Endothelial cell of umbilical vein (primary cell): ENCODE results near the gene SCFD1.

Experiments
- EZH2 ChIP-seq: IDR thresholded peaks from 2 replicates; pipeline ENCODE4 v1.6.1; 2012; ENCODE audit warnings: borderline replicate concordance, low read depth, mild to moderate bottlenecking, moderate library complexity, low read length, inconsistent platforms; ENCODE audit not compliant: severe bottlenecking
- GATA2 ChIP-seq: IDR thresholded peaks from 2 replicates; pipeline ENCODE4 v1.7.0; 2011; ENCODE audit warnings: low read depth, mild to moderate bottlenecking, moderate library complexity, mixed read lengths, low read length; ENCODE audit not compliant: insufficient read length, insufficient read depth
- MYC ChIP-seq: IDR thresholded peaks from one replicate; pipeline ENCODE4 v1.6.1; 2011; ENCODE audit warnings: mild to moderate bottlenecking, low read depth, low read length
- POLR2A ChIP-seq: IDR thresholded peaks from 2 replicates; pipeline ENCODE4 v1.6.1; 2012; ENCODE audit warnings: low read depth, mild to moderate bottlenecking, control low read depth, low read length
- POLR2AphosphoS5 ChIP-seq: IDR thresholded peaks from 2 replicates; pipeline ENCODE4 v1.6.1; 2012; ENCODE audit warnings: low read depth, mild to moderate bottlenecking, control low read depth, low read length, moderate library complexity; ENCODE audit not compliant: insufficient read depth
- TF ChIP-seq, protein P1 (sequence below), 2 donors: IDR thresholded peaks; 1 replicate in 1 of 2; 2 replicates in 1 of 2; pipeline ENCODE4 v1.5.1; 2011; ENCODE audit warnings: low read length in 2 of 2, mild to moderate bottlenecking in 2 of 2, moderate library complexity in 2 of 2, control low read depth in 1 of 2, inconsistent platforms in 1 of 2, low read depth in 1 of 2; ENCODE audit not compliant: insufficient read depth in 1 of 2; ENCODE audit errors: extremely low read depth in 1 of 2

DNA sequence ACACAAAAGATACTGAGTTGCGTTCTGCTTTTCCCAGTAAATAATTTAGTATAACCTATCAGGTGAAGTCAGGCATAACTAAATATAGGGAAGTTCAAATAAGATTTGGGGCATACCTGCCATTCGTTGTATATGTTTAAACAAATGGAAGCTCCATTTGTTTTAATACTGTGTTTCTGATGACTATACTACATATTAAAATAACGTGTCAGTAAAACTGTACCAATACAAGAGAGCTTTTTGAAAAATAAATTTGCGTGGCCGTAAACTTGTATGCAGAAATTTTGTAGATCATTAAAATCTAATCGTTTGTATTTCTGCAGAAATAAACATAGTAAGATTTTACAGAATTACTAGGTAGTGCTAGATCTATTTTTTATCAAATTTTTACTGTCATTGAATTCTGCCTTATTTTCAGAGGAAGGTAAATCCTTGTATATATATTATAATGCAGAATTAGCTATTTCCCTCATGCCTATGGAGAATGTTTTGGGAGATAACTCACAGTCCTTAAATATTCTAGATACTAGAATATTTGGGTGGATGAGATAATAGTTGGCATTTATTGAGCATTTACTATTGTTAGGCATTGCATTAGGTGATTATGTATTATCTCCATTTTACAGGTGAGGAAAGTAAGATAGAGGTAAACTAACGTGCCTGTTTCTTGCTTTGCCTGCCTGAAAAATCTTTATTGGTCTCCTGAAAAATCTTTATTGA is 1.5 kb downstream of the SCFD1 start:
- TF ChIP-seq POLR2A = no peak
- no peak for TF ChIP-seq POLR2AphosphoS5
- TF ChIP-seq GATA2 = no peak
- TF ChIP-seq, protein P1, sequence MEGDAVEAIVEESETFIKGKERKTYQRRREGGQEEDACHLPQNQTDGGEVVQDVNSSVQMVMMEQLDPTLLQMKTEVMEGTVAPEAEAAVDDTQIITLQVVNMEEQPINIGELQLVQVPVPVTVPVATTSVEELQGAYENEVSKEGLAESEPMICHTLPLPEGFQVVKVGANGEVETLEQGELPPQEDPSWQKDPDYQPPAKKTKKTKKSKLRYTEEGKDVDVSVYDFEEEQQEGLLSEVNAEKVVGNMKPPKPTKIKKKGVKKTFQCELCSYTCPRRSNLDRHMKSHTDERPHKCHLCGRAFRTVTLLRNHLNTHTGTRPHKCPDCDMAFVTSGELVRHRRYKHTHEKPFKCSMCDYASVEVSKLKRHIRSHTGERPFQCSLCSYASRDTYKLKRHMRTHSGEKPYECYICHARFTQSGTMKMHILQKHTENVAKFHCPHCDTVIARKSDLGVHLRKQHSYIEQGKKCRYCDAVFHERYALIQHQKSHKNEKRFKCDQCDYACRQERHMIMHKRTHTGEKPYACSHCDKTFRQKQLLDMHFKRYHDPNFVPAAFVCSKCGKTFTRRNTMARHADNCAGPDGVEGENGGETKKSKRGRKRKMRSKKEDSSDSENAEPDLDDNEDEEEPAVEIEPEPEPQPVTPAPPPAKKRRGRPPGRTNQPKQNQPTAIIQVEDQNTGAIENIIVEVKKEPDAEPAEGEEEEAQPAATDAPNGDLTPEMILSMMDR (IDR thresholded peaks at IDR 0.05; ENCODE audit: extremely low read depth in 1 of 2, insufficient read depth in 1 of 2, low read depth in 1 of 2, low read length in 2 of 2) = no peak
- no peak for TF ChIP-seq MYC
- TF ChIP-seq EZH2 = no peak
